ENCODE results near the gene NCKAP5.

NCKAP5 gene

GRCh38 chr2:132951008-132951714 lies 617.1 kb downstream of the NCKAP5 start:
- no peak for DNase-seq (ENCODE audit: low read depth in 2 of 2)

GRCh38 chr2:132949108-132949507 lies 619.2 kb downstream of the NCKAP5 start:
- no peak for DNase-seq (ENCODE audit: low read depth in 2 of 2)

- no peak for DNase-seq (ENCODE audit: low read depth in 2 of 2)
These were observed 620.1 kb downstream of the NCKAP5 start for GRCh38 chr2:132948211-132948610.

GRCh38 chr2:132943829-132944228 lies 624.4 kb downstream of the NCKAP5 start:
- DNase-seq (ENCODE audit: low read depth in 2 of 2): peak; percentile 26

GRCh38 chr2:132941296-132942020 lies 626.8 kb downstream of the NCKAP5 start:
- DNase-seq (ENCODE audit: low read depth in 2 of 2): no peak

- DNase-seq (ENCODE audit: low read depth in 2 of 2): peak; percentile 10 to 19
These were observed 630.6 kb downstream of the NCKAP5 start for GRCh38 chr2:132937629-132938028.

GRCh38 chr2:132936791-132937190 lies 631.5 kb downstream of the NCKAP5 start:
- no peak for DNase-seq (ENCODE audit: low read depth in 2 of 2)

GRCh38 chr2:132936261-132936660 lies 632.0 kb downstream of the NCKAP5 start:
- peak; percentile 55 to 64 for DNase-seq (ENCODE audit: low read depth in 2 of 2)

- no peak for DNase-seq (ENCODE audit: low read depth in 2 of 2)
These were observed 638.5 kb downstream of the NCKAP5 start for GRCh38 chr2:132929786-132930185.

GRCh38 chr2:132923787-132924186 lies 644.5 kb downstream of the NCKAP5 start:
- peak; percentile 52 to 56 for DNase-seq (ENCODE audit: low read depth in 2 of 2)

- DNase-seq (ENCODE audit: low read depth in 2 of 2): no peak
These were observed 652.3 kb downstream of the NCKAP5 start for GRCh38 chr2:132915812-132916549.

- no peak for DNase-seq (ENCODE audit: low read depth in 2 of 2)
These were observed 656.2 kb downstream of the NCKAP5 start for GRCh38 chr2:132911726-132912724.

GRCh38 chr2:132910432-132910831 lies 657.8 kb downstream of the NCKAP5 start:
- DNase-seq (ENCODE audit: low read depth in 2 of 2): no peak

- peak; percentile 30 to 39 for DNase-seq (ENCODE audit: low read depth in 2 of 2)
These were observed 658.8 kb downstream of the NCKAP5 start for GRCh38 chr2:132909427-132909826.

GRCh38 chr2:132904142-132904842 lies 664.0 kb downstream of the NCKAP5 start:
- no peak for DNase-seq (ENCODE audit: low read depth in 2 of 2)

- no peak for DNase-seq (ENCODE audit: low read depth in 2 of 2)
These were observed 665.6 kb downstream of the NCKAP5 start for GRCh38 chr2:132902626-132903025.

GRCh38 chr2:132901661-132902060 lies 666.6 kb downstream of the NCKAP5 start:
- DNase-seq (ENCODE audit: low read depth in 2 of 2): peak; percentile 25 to 27

GRCh38 chr2:132897111-132897510 lies 671.2 kb downstream of the NCKAP5 start:
- no peak for DNase-seq (ENCODE audit: low read depth in 2 of 2)

GRCh38 chr2:132896073-132896472 lies 672.2 kb downstream of the NCKAP5 start:
- DNase-seq (ENCODE audit: low read depth in 2 of 2): no peak

GRCh38 chr2:132891498-132891897 lies 676.8 kb downstream of the NCKAP5 start:
- DNase-seq (ENCODE audit: low read depth in 2 of 2): no peak

- DNase-seq (ENCODE audit: low read depth in 2 of 2): no peak
These were observed 681.7 kb downstream of the NCKAP5 start for GRCh38 chr2:132886574-132886973.

Data from fibroblast of skin of left biceps (primary cell).